Measurements from ENCODE around the gene ADGRV1.
"Not testable (repeated sequence)": the region's sequence is repeated elsewhere in the genome, so short reads cannot be mapped to it uniquely, and the experiment has no call there.

The ADGRV1 gene

DNA sequence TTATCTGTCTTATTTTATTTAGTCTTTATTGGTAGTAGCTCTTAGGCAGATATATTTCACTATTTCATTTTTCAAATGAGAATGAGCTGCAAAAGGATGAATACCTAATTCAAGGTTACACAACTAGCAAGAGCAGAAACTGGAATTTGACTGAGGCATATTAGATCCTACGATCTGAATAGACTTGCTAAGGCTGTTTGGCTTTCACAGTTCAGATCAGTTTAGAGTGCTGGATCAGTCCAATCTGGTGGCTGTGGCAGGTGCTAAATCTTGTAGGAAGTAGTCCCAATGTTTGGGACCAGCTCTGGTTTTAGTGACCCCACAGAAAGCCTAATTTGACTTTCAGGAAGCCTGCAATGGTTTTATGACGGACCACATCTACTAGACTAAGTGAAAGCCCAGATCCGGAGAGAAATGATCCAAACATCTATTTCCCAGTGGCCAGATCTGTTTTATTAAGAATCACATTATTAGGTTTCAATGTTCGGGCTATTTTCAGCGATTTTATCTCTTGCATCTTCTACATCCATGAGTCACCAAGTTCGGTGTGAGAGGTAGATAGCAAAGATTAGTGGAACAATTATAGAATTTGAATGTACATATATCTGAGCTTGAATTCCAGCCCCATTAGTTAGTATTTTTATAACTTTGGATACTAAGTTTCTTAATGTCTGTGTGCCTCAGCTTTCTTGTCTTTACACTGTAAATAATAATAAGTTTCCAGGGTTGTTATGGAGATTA is 359.5 kb downstream of the ADGRV1 start:
- FAIRE-seq, result no peak

DNA sequence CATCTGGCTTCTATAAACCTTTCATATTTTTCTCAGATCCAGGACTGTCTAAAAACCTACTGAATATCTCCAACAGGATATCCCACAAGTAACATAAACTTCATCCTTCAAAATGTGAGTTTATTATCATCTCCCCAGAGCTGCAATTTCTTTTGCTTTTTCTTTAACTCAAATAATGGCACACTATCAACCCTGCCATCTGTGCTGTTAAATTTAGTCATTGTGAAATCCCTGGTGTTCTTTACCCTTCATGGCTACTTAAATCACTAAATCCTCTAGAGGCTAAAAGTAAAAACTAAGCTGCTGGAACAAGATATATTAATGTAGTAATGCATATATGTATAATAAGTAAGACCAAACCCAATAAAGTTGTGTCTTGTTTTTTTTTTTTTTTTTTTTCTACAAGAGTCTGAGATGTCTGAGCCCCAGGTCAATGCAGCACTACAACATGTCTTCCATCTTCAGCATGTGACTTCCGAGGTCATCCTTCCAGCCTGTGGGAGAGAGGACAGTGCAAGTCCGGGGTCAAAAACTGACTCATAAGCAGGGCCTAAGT is 362.9 kb downstream of the ADGRV1 start:
- no peak for FAIRE-seq

DNA sequence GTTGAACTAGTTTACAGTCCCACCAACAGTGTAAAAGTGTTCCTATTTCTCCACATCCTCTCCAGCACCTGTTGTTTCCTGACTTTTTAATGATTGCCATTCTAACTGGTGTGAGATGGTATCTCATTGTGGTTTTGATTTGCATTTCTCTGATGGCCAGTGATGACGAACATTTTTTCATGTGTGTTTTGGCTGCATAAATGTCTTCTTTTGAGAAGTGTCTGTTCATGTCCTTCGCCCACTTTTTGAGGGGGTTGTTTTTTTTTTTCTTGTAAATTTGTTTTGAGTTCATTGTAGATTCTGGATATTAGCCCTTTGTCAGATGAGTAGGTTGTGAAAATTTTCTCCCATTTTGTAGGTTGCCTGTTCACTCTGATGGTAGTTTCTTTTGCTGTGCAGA is 365.6 kb downstream of the ADGRV1 start:
- not testable (repeated sequence) for FAIRE-seq

DNA sequence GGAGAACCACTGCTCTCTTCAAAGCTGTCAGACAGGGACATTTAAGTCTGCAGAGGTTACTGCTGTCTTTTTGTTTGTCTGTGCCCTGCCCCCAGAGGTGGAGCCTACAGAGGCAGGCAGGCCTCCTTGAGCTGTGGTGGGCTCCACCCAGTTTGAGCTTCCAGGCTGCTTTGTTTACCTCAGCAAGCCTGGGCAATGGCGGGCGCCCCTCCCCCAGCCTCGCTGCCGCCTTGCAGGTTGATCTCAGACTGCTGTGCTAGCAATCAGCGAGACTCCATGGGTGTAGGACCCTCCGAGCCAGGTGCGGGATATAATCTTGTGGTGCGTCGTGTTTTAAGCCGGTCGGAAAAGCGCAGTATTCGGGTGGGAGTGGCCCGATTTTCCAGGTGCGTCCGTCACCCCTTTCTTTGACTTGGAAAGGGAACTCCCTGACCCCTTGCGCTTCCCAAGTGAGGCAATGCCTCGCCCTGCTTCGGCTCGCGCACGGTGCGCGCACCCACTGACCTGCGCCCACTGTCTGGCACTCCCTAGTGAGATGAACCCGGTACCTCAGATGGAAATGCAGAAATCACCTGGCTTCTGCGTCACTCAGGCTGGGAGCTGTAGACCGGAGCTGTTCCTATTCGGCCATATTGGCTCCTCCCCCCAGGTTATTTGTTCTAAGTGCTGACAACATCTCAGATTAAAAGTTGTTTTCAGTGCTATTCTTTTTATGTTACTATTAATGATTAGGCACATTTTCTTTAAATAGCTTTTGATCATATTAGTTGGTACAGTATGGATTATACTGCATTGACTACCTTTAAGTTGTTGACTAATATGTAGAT is 370.6 kb downstream of the ADGRV1 start:
- not testable (repeated sequence) for FAIRE-seq

DNA sequence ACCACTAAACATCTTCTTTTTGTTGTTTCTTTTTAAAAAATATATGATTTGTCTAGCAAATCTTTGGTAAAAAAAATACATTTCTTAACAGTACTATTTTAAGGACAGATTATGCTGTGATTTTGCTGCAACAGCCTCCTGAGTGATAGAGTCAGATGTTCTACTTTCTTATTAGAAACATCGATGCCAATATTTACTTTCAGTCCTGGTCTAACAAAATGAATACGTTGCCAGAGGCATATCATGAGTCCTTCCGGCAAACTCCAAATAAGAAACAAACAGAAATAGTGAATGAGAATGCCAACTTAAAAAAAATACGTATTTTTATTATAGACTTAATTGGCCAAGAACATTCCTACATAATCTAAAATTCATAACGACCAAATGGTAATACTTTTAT is 371.5 kb downstream of the ADGRV1 start:
- FAIRE-seq, result no peak

DNA sequence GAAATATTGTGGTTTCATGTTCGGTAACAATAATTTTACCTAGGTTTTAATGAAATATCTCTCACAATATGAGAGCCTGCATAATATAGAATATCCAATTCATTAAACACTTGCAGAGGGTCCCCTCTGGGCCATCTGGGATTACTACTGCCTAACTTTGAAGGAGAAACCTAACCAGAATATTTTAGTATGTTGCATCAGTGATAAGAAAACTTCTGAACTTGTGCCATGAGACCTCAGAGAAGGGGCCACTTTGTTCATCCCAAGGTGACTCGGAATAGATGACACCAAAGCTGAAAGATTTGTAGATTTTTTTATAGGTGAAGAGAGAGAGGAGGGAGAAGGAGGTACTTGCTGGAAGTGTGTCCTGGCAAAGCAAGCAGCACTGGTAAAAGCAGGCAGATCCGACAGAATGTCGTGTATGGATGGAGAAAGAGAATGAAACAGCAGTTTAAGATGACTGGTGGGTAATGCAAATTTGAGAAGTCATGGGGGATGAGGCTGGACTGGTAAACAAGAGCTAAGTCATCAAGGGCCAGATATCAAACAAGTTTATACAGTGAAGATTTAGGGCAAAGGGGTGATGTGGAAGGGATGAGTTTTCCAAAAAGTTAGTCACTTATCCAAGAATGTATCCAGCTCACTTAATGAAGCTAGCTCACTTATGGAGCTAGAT is 372.3 kb downstream of the ADGRV1 start:
- FAIRE-seq, result no peak

DNA sequence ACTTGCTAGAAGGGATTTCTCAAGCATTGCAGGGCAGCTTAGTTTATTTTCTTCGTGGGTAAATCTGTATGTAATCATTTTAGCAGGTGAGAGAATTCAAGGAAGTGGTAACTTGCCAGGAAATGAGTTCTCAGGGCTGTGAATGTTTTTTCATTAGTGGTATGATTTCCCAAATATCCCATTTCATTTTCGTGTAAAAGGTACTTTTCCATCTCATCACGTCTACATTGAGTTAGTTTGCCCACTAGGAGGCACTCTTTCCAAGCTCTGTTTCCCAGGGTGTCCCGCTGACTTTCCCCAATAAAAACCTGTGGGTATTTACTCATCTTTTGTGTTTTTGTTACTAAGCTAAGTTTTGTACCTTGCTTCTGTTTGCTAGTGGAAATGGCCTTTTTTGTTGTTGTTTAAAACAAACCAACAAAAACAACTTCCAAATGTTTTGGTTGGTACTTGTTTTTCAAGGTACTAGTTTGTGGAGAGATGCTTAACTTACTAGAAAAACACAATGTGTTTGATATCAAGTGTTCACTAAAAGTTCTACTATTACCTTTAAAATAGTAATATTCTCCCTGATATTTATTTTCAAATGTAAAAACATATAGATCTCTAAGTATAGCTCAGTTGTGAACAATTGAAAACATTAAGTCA is 373.6 kb downstream of the ADGRV1 start:
- FAIRE-seq, result peak; percentile 43

DNA sequence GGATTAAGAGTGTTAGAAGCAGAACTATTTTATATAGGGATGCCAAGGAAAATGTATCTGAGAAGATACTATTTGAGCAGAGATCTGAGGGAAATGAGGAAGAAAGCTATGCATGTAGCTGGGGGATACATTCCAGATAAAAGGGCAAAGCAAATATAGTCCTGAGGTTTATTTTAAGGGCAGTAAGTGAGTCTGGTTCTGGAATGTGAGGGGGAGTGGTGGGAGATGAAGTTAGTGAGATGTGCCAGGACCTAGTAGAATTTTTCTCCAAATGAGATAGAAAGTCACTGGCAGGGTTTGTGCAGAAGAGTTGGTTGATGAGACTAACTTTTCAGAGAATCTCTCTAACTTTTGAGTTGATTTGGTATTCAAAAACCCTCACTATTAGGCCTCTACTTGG is 374.7 kb downstream of the ADGRV1 start:
- no peak for FAIRE-seq

DNA sequence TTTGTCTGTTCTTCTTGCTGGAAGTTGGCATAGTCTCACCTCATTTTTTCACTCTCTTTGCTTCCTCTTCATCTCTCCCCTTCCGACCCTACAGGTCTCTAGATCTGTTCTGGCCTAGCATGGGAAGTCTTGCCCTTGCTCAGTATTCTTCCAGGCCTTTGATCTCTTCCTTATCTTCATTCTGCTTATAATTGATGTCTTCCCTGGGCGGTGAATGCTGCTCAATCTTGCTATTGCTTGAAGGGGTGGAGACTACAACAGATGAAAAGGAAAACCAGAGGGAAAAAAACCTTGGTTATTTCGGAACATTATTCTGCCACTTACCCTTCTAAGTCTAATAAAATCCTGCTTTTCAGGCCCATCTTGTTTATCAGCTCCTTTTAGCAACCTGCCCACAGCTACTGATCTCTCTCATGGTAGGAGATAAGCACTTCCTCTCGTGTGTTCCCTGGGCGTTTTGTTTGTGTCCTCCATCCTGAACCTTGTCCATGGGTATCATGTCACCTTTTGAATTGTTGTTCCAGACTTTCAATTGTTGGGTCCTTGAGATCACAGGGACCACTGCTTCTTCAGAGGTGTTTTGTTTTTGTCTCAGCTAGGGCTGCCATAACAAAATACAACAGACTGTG is 375.6 kb downstream of the ADGRV1 start:
- no peak for FAIRE-seq

DNA sequence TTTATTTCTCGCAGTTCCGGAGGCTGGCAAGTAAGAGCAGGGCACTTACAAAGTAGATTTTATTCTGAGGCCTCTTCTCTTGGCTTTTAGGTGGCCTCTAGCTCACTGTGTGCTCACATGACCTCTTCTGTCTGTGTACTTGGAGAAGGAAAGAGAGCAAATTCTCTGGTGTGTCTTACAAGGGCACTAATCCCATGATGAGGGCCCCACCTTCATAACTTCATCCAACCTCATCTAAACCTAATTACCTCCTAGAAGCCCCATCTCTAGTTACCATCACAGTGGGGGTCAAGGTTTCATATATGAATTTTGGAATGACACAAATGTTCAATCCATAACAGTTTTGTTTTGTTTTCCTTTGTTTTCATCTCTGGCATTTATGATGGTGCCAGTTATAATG is 376.1 kb downstream of the ADGRV1 start:
- no peak for FAIRE-seq

DNA sequence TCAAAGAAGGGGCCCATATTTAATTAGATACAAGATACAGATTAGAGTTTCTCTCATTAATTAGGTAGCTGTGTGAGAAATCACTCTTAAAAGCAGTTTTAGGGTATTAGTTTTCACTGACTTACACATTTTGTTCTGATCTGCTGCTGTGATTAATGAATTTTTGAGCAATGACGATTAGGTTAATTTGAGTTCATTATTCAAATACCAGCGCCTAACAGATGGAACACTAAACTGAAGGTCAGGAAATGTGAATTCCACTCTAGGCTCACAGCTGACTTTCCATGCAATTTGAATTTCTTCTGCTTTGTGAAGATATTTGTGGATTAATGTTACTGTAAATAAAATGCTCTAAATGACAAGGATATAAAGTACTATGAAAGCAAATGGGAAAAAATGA is 380.6 kb downstream of the ADGRV1 start:
- FAIRE-seq, result peak; percentile 65

DNA sequence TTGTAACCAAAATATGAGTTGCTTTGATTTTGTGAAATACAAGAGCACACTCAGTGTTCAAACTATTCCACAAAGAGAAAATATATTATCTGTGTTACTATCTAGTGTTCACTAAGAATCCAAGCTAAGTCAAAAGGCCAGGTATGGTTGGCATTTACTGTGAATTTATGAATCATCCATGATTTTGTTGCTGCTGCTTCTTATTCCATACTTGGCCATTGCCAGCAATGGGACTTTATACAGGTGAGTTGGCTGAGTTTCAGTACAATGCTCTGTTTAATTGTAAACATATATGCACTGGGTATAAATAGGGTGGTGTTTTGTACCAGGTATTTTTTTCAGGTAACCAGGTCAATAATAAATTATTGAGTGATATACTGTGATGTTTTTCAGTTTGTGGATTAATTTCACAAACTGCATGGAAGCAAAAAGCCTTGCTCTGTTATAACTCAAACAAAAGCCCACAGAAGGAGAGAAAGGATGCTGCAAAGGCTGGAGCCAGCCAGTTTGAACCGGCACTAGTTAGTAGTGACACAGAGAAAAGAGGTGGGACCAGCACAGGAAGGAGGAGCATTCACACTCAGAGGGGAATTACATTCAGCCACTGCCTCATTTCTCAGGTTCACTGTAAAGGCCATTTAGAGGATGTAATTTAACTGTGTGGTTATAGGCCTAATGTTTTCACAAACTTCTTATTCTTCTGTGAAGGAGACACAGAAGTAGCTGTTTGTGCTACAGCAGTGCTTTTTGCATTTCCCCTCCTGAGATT is 381.8 kb downstream of the ADGRV1 start:
- FAIRE-seq, result no peak

DNA sequence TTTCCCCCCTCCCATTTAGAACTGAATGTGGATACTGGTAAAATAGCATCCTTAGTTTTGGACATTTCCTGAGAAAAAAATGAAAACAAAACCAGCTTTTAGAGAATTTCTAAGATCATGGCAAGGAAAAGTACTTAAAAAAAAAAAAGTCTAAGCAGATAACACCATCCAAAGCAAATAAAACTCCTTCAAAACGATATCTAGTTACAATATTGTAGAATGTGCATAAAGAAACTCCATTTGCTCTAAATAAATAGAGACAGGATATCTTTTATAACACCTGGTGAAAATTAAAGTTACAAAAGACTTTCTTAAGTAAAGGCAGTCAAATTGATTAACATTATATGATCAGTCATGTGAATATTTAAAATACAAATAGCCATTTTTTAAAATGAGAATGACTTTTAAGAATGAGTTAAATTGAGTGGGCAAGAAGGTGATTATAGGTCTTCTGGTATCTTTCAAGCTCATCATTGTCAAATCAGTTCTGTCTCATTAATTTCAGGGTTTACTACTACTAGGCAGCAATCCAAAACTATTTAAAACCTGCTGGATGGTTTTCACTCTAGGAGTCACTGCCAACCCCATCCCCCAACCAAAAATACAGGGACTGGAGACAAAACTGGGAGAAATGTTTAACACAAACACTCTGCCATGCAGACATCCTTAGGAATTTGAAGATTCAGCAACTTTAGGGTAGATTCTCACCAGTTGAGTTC is 382.6 kb downstream of the ADGRV1 start:
- no peak for FAIRE-seq

DNA sequence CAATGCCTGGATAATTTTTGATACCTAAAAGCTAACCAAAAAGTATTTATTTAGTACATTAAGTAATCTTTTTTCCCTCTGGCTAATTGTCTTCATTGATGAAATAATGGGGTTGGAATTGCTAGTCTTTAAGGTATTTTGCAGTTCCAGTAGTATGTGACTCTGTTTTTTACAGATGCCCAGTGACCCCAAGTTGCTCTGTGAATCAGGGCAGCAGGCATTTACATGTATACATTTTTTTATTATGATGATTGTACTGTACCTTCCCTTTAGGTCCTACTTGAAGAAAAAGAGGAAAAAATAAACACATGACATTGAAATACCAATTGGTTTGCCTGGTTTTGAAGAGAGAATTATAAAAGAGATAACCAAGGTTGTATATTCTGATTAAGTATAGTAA is 385.5 kb downstream of the ADGRV1 start:
- FAIRE-seq, result no peak

DNA sequence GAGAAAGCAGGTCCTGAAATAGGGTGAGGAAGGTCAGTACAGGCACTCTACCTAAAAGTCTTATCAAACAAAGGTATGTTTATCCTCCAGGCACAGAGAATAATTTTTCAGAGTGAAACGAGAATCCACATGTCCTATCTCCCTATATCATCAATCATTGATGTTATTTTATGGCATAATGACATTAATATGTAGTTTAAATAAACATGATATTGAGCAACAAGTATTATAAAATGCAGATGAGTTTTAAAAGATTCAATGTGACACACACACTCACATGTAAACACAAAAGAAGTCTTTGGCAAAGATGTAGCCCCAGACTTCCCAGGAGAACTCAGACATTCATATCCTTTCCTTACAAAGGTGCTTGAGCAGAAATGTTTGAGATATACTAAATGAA is 389.1 kb downstream of the ADGRV1 start:
- no peak for FAIRE-seq

DNA sequence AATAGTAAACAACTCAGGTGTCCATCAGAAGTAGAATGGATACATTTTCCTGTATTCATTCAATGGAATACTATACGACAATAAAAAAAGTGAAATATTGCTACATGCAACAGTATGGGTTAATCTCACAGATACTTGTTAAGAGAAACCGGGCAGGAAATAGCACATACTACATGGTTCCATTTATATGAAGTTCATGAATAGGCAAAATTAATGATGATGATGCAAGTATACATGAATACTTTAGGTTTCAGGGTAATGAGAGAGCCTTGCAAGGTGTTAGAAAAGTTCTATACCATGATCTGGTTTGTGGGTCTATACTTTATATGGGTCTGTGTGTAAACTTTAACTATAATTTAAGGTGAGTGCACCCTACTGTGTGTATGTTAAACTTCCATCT is 390.4 kb downstream of the ADGRV1 start:
- FAIRE-seq, result no peak

DNA sequence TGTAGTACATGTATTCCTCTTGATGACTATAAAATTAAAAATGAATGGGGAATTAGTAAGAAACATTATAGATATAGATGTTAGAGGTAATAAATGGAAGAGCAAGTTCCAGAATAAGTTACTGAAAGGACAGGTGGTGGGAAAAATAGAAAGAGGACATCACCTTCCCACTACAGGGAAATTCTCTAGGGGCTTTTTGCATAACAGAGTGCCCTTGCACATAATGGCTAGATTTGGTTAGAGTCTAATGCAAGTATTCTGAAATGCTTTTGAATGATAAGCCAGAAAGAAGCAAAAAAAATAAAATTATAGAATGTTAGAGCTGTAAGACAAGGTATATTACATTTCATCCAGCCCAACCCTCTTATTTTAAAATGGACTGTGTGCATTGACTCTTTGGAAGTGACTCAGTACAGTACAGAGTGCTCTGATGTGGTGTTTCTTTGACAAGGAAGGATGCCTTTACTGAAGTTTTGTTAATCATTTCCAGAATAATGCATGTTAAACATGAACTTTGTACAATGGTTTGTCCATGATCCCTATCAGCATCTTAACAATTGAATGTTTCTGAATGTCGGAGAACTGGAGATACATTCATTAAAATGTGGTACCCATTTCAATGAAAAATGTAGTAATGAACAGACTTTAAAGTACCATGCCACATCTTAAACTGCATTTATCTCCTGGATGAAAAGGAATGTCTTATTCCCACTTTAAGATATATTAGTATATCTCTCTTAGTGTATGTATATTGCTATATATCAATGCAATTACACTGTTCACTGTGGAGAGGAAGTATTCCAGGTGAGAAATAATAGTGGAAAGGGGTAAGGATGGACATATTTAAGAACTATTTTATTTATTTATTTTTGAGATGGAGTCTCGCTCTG is 391.1 kb downstream of the ADGRV1 start:
- no peak for FAIRE-seq

DNA sequence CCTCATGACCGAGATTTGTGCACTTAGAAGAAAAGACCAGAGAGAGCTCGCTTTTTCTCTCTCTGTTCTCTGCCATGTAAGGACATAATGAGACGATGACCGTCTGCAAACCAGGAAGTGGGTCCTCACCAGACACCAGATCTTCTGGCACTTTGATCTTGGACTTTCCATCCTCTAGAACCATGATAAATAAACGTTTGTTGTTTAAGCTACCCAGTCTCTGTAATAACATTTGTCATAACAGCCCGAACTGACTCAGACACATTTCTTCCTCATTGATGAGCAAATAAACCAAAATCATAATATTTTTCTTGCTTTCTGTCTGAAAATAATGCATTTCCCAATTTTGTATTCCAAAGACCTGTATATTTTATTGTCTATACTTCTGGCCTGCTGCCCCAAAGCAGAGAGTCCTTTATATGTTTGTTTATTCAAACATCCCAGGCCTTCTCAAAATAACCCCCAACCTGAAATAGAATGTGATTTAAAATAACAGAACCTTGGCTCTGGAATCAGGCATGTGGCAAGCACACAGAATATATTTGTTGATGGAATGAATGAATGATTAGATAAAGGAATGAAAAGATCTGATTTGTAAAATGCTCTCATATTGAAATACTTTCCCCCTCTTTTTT is 396.5 kb downstream of the ADGRV1 start:
- FAIRE-seq, result no peak

DNA sequence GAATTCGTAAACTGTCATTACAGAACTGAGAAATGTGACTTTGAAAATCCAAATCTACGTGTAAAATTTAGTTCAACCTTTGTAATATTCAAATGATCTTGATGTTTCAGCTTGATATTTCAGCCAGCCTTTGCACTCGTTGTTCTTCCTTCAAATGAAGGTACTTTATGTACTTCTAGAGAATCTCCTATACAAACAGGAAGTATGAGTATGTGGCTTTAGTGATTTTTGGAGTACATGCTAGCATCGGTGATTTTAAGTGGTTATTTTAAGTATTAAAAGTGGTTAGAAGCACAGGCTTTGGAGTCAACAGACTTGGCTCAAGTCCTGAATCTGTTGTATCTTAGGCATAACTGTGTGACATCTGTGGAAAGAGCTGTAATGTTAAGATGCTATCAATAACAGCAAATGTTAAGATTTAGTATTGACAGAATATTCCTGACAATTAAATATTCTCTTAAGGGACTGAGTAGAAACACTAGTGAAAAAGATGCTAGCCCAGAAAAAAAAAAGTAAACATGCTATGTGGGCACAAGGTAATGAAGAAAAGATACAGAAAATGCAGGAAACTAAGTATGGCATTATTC is 398.0 kb downstream of the ADGRV1 start:
- FAIRE-seq, result no peak

Measured in endometrium (tissue), 2 donors.